K562 (cell line): ENCODE results near the gene OXSR1. TPM values are rescaled to one million over a fixed set of nuclear protein-coding genes. Genes with fewer than 3 reads are reported as not detected.

Experiments
- ATAC-seq: fragments of 200-7000 bp; cut with Tn5 transposase; 3 replicates; pipeline ENCODE4 v1.9.1; 2020; ENCODE audit warnings: moderate library complexity
- BruUV-seq: library from RNA; stranded (reverse); fragments of 400-500 nt; replicated peaks from 2 replicates; lab custom pipeline; 2021; lab: Mats Ljungman, UMichigan
- CTCF ChIA-PET: fragments of 300-600 bp; formaldehyde crosslinking; extraction: SDS; loops from one replicate; lab custom pipeline; 2021; ENCODE audit warnings: low intra/inter-chr PET ratio; lab: Yijun Ruan, JAX
- POLR2A ChIA-PET: fragments of 300-600, 350-650 bp; sonication (Branson Sonifier 250); formaldehyde crosslinking; extraction: SDS; loops from one replicate; lab custom pipeline; 2021; ENCODE audit warnings: antibody characterized with exemption, inconsistent platforms; lab: Yijun Ruan, JAX
- DNase-seq, 4 experiments: peaks; one replicate each; pipeline versions ENCODE4 v3.0.0 to v3.0.0-alpha.2; 2011 to 2018; ENCODE audit warnings: low spot score in 3 of 4, mixed read lengths in 3 of 4; ENCODE audit errors: extremely low read depth in 1 of 4
- FAIRE-seq: peaks from 2 replicates; lab custom pipeline; 2011; peaks lifted over from hg19 to GRCh38; lab: Jason Lieb, UNC
- H2AFZ ChIP-seq: 2 replicates; pipeline ENCODE4 v1.6.0; 2011; ENCODE audit warnings: low read depth, low read length, control low read depth, inconsistent platforms
- H3K27ac ChIP-seq: fragments of 200-600 bp; 3 replicates; pipeline ENCODE4 v1.8.0; 2011; ENCODE audit warnings: low read depth, mild to moderate bottlenecking, control low read depth, inconsistent platforms, low read length, moderate library complexity, mixed read lengths; ENCODE audit errors: extremely low read depth
- H3K27me3 ChIP-seq, 2 experiments: fragments of 300-600 bp in 1 of 2; 2 replicates in 1 of 2; 3 replicates in 1 of 2; pipeline versions ENCODE4 v1.6.0 to v1.8.0; 2011; ENCODE audit warnings: inconsistent platforms in 2 of 2, low read length in 2 of 2, mild to moderate bottlenecking in 1 of 2, mixed read lengths in 1 of 2, moderate library complexity in 1 of 2; ENCODE audit not compliant: control insufficient read depth in 2 of 2, insufficient read depth in 2 of 2
- H3K36me3 ChIP-seq: fragments of 300-600 bp; 3 replicates; pipeline ENCODE4 v1.8.0; 2011; ENCODE audit warnings: mild to moderate bottlenecking, low read length, inconsistent platforms; ENCODE audit not compliant: control insufficient read depth, insufficient read depth
- H3K4me1 ChIP-seq, 2 experiments: fragments of 200-600 bp in 1 of 2; replicated peaks in 1 of 2; 2 replicates in 1 of 2; 3 replicates in 1 of 2; pipeline versions ENCODE4 v1.5.1 to v1.8.0; 2011; ENCODE audit warnings: inconsistent platforms in 2 of 2, low read length in 2 of 2, mild to moderate bottlenecking in 1 of 2, mixed read lengths in 1 of 2, moderate library complexity in 1 of 2; ENCODE audit not compliant: control insufficient read depth in 2 of 2, insufficient read depth in 2 of 2
- H3K4me2 ChIP-seq: 2 replicates; pipeline ENCODE4 v1.6.1; 2011; ENCODE audit warnings: low read length, control low read depth, inconsistent platforms, mixed read lengths; ENCODE audit not compliant: insufficient read depth
- H3K4me3 ChIP-seq: fragments of 200-600 bp; sonication (generic), shearing (Covaris generic); 2 replicates; pipeline ENCODE4 v1.5.1; 2016; ENCODE audit warnings: control low read depth, inconsistent platforms
- H3K79me2 ChIP-seq: fragments of 200-600 bp; 3 replicates; pipeline ENCODE4 v1.8.0; 2011; ENCODE audit warnings: low read length, inconsistent platforms; ENCODE audit not compliant: control insufficient read depth, insufficient read depth
- H3K9ac ChIP-seq, 2 experiments: 2 replicates each; pipeline versions ENCODE4 v1.6.0 to v1.6.1; 2011; ENCODE audit warnings: low read depth in 2 of 2, low read length in 2 of 2, control low read depth in 1 of 2, inconsistent platforms in 1 of 2, mild to moderate bottlenecking in 1 of 2, mixed read lengths in 1 of 2; ENCODE audit not compliant: insufficient read depth in 1 of 2
- H3K9me1 ChIP-seq: one replicate; pipeline ENCODE4 v1.6.0; 2011; ENCODE audit warnings: inconsistent platforms, mild to moderate bottlenecking, low read length, moderate library complexity; ENCODE audit not compliant: control insufficient read depth, insufficient read depth
- H3K9me3 ChIP-seq: replicated peaks from 2 replicates; pipeline ENCODE4 v1.5.1; 2011; ENCODE audit warnings: low read depth, low read length, inconsistent platforms; ENCODE audit not compliant: control insufficient read depth, insufficient read depth
- H4K20me1 ChIP-seq: replicated peaks from 2 replicates; pipeline ENCODE4 v1.6.1; 2011; ENCODE audit warnings: low read length, inconsistent platforms, mixed read lengths; ENCODE audit not compliant: control insufficient read depth, insufficient read depth
- EHMT2 ChIP-seq: fragments of 450-650 bp; IDR thresholded peaks from 2 replicates; pipeline ENCODE4 v1.6.1; 2018; ENCODE audit warnings: antibody characterized with exemption
- HMGN3 ChIP-seq: IDR thresholded peaks from 2 replicates; pipeline ENCODE4 v1.6.1; 2011; ENCODE audit warnings: borderline replicate concordance, low read depth, mild to moderate bottlenecking, mixed read lengths, low read length; ENCODE audit not compliant: insufficient read length; ENCODE audit errors: extremely low read depth
- NCOR1 ChIP-seq: fragments of 450-650 bp; IDR thresholded peaks from 2 replicates; pipeline ENCODE4 v1.6.1; 2016; ENCODE audit warnings: mild to moderate bottlenecking, moderate library complexity
- NKRF ChIP-seq: fragments of 450-650 bp; IDR thresholded peaks from 2 replicates; pipeline ENCODE4 v1.6.1; 2016; ENCODE audit warnings: borderline replicate concordance
- POLR2G ChIP-seq: fragments of 200-400 bp; formaldehyde crosslinking; IDR thresholded peaks from 2 replicates; pipeline ENCODE4 v1.6.1; 2017; ENCODE audit warnings: low read depth, mild to moderate bottlenecking, antibody characterized with exemption, low read length, moderate library complexity
- RBM39 ChIP-seq: fragments of 200-400 bp; formaldehyde crosslinking; optimal IDR thresholded peaks from 2 replicates; pipeline ENCODE3; 2018; ENCODE audit warnings: low read depth, low read length
- ZFP36 ChIP-seq: fragments of 150-350 bp; IDR thresholded peaks from 2 replicates; pipeline ENCODE4 v1.6.1; 2018; ENCODE audit warnings: low read length, low read depth; ENCODE audit not compliant: partially characterized antibody
- WGBS: fragments of 100-300 bp; shearing (Covaris generic); methylation state at CpG from one replicate; pipeline ENCODE4 v1.1.6; 2016; ENCODE audit warnings: low coverage, mixed read lengths; ENCODE audit not compliant: insufficient coverage; ENCODE audit errors: missing lambda C conversion rate; 5-methylcytosine and 5-hydroxymethylcytosine counted together
- in situ Hi-C: fragments of 300-500 bp; cut with MboI; formaldehyde crosslinking; loops from 4 replicates; pipeline ENCODE4 v1.15.0; 2018; ENCODE audit warnings: inconsistent platforms, mixed read lengths
- intact Hi-C: fragments of 100-400 bp; cut with micrococcal nuclease; formaldehyde crosslinking; loops from 2 replicates; pipeline ENCODE4 v1.14.2; 2022
- polyA plus RNA-seq, 8 experiments: library from polyadenylated mRNA; depleted of rRNA in 4 of 8; stranded (reverse) in 5 of 8; unstranded in 3 of 8; fragments of >200 nt; fragmentation: Nextera tagmentation in 2 of 8; fragmentation: Illumina TruSeq in 1 of 8; extraction: Ambion mirVana in 2 of 8; extraction: Trizol in 1 of 8; gene quantifications; 2 replicates each; pipeline versions ENCODE4 v1.2.1 to v1.2.3, GENCODE V29; 2011 to 2014; ENCODE audit warnings: inconsistent platforms in 1 of 8, missing spikeins in 1 of 8
- total RNA-seq, 7 experiments: library from RNA; depleted of rRNA in 6 of 7; stranded (reverse); fragments of >200 nt in 6 of 7; fragmentation: Illumina TruSeq in 2 of 7; extraction: Trizol in 2 of 7; gene quantifications; 2 replicates each; pipeline versions ENCODE4 v1.2.1 to v1.2.3, GENCODE V29; 2011 to 2021; ENCODE audit warnings: low replicate concordance in 1 of 7

Gene OXSR1
- total and polyA plus RNA-seq, 9 of the 15 experiments (the other 6 are each of a cell fraction or from before 2014, with no cell fraction given): 15.7 to 87.6 (median 48.7) TPM

- TF ChIP-seq NKRF: no peak
- no peak for TF ChIP-seq HMGN3
- TF ChIP-seq RBM39: no peak
Measured at GRCh38 chr3:38119821-38120692, 45.3 kb upstream of the OXSR1 start (continued).

DNA sequence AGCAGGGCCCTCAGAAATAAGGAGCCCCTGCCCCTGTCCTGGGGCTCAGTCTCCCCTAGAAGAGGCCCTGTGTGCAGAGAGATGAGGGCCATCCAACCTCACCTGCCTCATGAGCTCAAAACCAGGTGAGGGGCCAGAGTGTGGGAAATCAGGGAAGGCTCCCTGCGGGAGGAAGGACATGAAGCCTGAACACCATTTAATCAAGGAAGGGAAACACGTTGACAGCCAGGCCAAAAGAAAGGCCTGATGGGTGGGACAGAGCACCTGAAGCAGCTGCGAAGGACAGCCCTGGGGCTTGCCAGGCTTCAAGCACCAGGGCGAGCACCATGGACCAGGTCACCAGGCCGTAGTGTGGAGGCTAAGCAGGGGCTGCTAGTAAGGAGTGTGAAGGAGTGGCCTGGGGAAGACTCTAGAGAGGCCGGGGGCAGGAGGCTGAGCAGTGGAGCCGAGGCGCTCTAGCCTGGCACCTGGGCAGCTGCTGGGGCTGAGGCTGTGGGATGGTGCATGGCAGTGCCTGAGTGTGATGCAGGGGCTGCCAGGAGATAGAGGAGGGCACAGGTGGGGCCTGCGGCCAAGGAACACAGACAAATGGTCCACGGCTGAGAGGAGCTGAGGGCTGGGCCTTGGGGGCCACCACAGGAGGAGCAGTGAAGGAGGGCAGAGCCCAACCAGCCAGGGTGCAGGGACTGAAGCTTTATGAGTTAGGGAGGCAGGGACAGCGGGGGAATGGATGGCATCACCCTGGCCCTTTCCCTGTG lies 44.5 kb upstream of the OXSR1 start:
- BruUV-seq: no TSS peak
- FAIRE-seq: no peak
- CTCF ChIA-PET: no interaction called here
- Histone ChIP-seq H3K79me2 (no peaks in the 10 kb centered on the region), H3K27ac (no peak overlapping the region), H4K20me1 (peaks cover 10% of the 10 kb centered on the region), H3K4me1 (peaks cover 0 to 25% of the 10 kb centered on the region in 2 experiments; a peak in 3 of 5 replicates), H3K9me3 (no peaks in the 10 kb centered on the region), H3K4me3 (no peak overlapping the region), H3K4me2 (no peak overlapping the region), H3K36me3 (peaks cover 51% of the 10 kb centered on the region; the same call in 2 of the 3 replicates), H3K9ac (peak overlapping the region in 1 of 2 experiments; percentile 21; a peak in 1 of 4 replicates), H3K9me1 (no peaks in the 10 kb centered on the region), H2AFZ (no peak overlapping the region), H3K27me3 (peaks cover 0 to 9% of the 10 kb centered on the region in 2 experiments; a peak in 2 of 5 replicates)
- intact Hi-C loops (no loop called here), in situ Hi-C loops (no loop called here)
- POLR2A ChIA-PET: interaction anchor here (0.6 to 1.1 kb wide), 6 partner anchors 13 to 335 kb away, joined by 3 to 5 read pairs (median 3); partner anchors contain the start of gene ACAA1
- TF ChIP-seq EHMT2 (no peak), NCOR1 (no peak), ZFP36 (peak; percentile 51), POLR2G (peak; percentile 42; the same call in 1 of the 2 replicates)
- 85% methylated on average over 11 of the region's 11 CpGs for WGBS
- ATAC-seq: no peak
- no peak for DNase-seq
